ENCODE data around the gene ERAP2.
"Not testable (repeated sequence)": the region's sequence is repeated elsewhere in the genome, so short reads cannot be mapped to it uniquely, and the experiment has no call there.

DNA sequence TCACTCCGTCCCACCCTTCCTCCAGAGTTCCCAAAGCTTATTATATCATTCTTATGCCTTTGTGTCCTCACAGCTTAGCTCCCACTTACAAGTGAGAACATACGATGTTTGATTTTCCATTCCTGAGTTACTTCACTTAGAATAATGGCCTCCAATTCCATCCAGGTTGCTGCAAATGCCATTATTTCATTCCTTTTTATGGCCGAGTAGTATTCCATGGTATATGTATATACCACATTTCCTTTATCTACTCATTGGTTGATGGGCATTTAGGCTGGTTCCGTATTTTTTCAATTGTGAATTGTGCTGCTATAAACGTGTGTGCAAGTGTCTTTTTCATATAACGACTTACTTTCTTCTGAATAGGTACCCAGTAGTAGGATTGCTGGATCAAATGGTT lies 34.4 kb upstream of the ERAP2 start:
- not testable (repeated sequence) for TF ChIP-seq POLR2A (IDR thresholded peaks at IDR 0.05; ENCODE audit: low read length); GATA1 (IDR thresholded peaks at IDR 0.05; ENCODE audit: low read depth, low read length)
